OCI-LY1 (cell line): ENCODE data around the gene SIGLEC5.

ENCODE experiments used
- H2AFZ ChIP-seq: fragments of 200-600 bp; sonication (generic), shearing (Covaris generic); 2 replicates; pipeline ENCODE4 v1.6.0; 2014; ENCODE audit warnings: antibody characterized with exemption, mild to moderate bottlenecking, low read length
- H3F3A ChIP-seq: fragments of 200-600 bp; sonication (generic), shearing (Covaris generic); 2 replicates; pipeline ENCODE4 v1.6.0; 2014; ENCODE audit warnings: mild to moderate bottlenecking, antibody characterized with exemption, low read length, moderate library complexity; ENCODE audit not compliant: insufficient read depth
- H3K27ac ChIP-seq: fragments of 200-600 bp; sonication (generic); 2 replicates; pipeline ENCODE4 v1.5.1; 2014; ENCODE audit warnings: low read length, mixed run types, mild to moderate bottlenecking, low read depth; ENCODE audit not compliant: poor library complexity, severe bottlenecking
- H3K27me3 ChIP-seq: fragments of 200-600 bp; sonication (generic); 2 replicates; pipeline ENCODE4 v1.6.0; 2014; ENCODE audit warnings: antibody characterized with exemption, mild to moderate bottlenecking, low read length, moderate library complexity; ENCODE audit not compliant: insufficient read depth
- H3K36me3 ChIP-seq: fragments of 200-600 bp; sonication (generic); 2 replicates; pipeline ENCODE4 v1.6.1; 2014; ENCODE audit warnings: mild to moderate bottlenecking, antibody characterized with exemption, low read length, moderate library complexity, mixed read lengths; ENCODE audit not compliant: insufficient read depth
- H3K4me1 ChIP-seq: fragments of 200-600 bp; sonication (generic); 2 replicates; pipeline ENCODE4 v1.5.1; 2014; ENCODE audit warnings: mild to moderate bottlenecking, low read length, moderate library complexity; ENCODE audit not compliant: insufficient read depth, severe bottlenecking
- H3K4me2 ChIP-seq: fragments of 200-600 bp; sonication (generic), shearing (Covaris generic); 2 replicates; pipeline ENCODE4 v1.6.1; 2014; ENCODE audit warnings: low read length
- H3K4me3 ChIP-seq: fragments of 200-600 bp; sonication (generic); 2 replicates; pipeline ENCODE4 v1.5.1; 2014; ENCODE audit warnings: low read length, low read depth, mild to moderate bottlenecking, mixed read lengths; ENCODE audit not compliant: poor library complexity, severe bottlenecking
- H3K79me2 ChIP-seq: fragments of 200-600 bp; shearing (Covaris generic); 2 replicates; pipeline ENCODE4 v1.6.1; 2016; ENCODE audit warnings: mixed run types, low read length, mixed read lengths; ENCODE audit not compliant: insufficient read depth
- H3K9ac ChIP-seq: fragments of 200-600 bp; sonication (generic), shearing (Covaris generic); 2 replicates; pipeline ENCODE4 v1.6.1; 2014; ENCODE audit warnings: mild to moderate bottlenecking, low read length, mixed read lengths
- H3K9me2 ChIP-seq: fragments of 200-600 bp; sonication (generic), shearing (Covaris generic); 2 replicates; pipeline ENCODE4 v1.6.1; 2014; ENCODE audit warnings: low read depth, mild to moderate bottlenecking, low read length, mixed read lengths
- H3K9me3 ChIP-seq: fragments of 200-600 bp; shearing (Covaris generic); 2 replicates; pipeline ENCODE4 v1.6.1; 2014; ENCODE audit warnings: low read length, mixed read lengths
- H4K20me1 ChIP-seq: fragments of 200-600 bp; sonication (generic), shearing (Covaris generic); 2 replicates; pipeline ENCODE4 v1.6.0; 2016; ENCODE audit warnings: mild to moderate bottlenecking, low read length; ENCODE audit not compliant: insufficient read depth
- CTCF ChIP-seq: fragments of 200-600 bp; sonication (generic), shearing (Covaris generic); IDR thresholded peaks from 2 replicates; pipeline ENCODE4 v1.5.1; 2017; ENCODE audit warnings: mild to moderate bottlenecking, antibody characterized with exemption, low read length, moderate library complexity, mixed read lengths
- EZH2 ChIP-seq: fragments of 200-600 bp; sonication (generic), shearing (Covaris generic); IDR thresholded peaks from 2 replicates; pipeline ENCODE4 v1.8.0; 2017; ENCODE audit warnings: borderline replicate concordance, mixed run types, mild to moderate bottlenecking, antibody characterized with exemption, low read length, moderate library complexity, mixed read lengths

SIGLEC5 gene

GRCh38 chr19:51621178-51621577 lies 9.0 kb downstream of the SIGLEC5 start:
- H3K9me3 ChIP-seq, result no peaks in the 10 kb centered on the region
- no peaks in the 10 kb centered on the region for H3K79me2 ChIP-seq
- H3K27me3 ChIP-seq, result no peaks in the 10 kb centered on the region
- no peak overlapping the region for H3K27ac ChIP-seq
- no peak overlapping the region for H3K4me3 ChIP-seq
- H3K9me2 ChIP-seq, result no peaks in the 10 kb centered on the region
- H3K36me3 ChIP-seq, result no peaks in the 10 kb centered on the region
- TF ChIP-seq CTCF, result no peak
- no peak for TF ChIP-seq EZH2
- H3K4me2 ChIP-seq, result no peak overlapping the region
- no peaks in the 10 kb centered on the region for H3F3A ChIP-seq
- H3K4me1 ChIP-seq, result no peaks in the 10 kb centered on the region
- no peak overlapping the region for H3K9ac ChIP-seq
- no peak overlapping the region for H2AFZ ChIP-seq
- H4K20me1 ChIP-seq, result no peaks in the 10 kb centered on the region

GRCh38 chr19:51615991-51616390 lies 14.2 kb downstream of the SIGLEC5 start:
- H3K4me3 ChIP-seq, result no peak overlapping the region
- no peaks in the 10 kb centered on the region for H3K36me3 ChIP-seq
- TF ChIP-seq EZH2 (no peak), CTCF (no peak)
- no peak overlapping the region for H3K27ac ChIP-seq
- no peak overlapping the region for H3K9ac ChIP-seq
- 0 out of 2 replicates have a peak, but pooled peaks cover 4% of the 10 kb centered on the region for H3K9me3 ChIP-seq
- H3K9me2 ChIP-seq, result no peaks in the 10 kb centered on the region
- H3F3A ChIP-seq, result no peaks in the 10 kb centered on the region
- no peaks in the 10 kb centered on the region for H3K27me3 ChIP-seq
- H3K79me2 ChIP-seq, result no peaks in the 10 kb centered on the region
- H3K4me2 ChIP-seq, result no peak overlapping the region
- H2AFZ ChIP-seq, result no peak overlapping the region
- no peaks in the 10 kb centered on the region for H4K20me1 ChIP-seq
- no peaks in the 10 kb centered on the region for H3K4me1 ChIP-seq

- Histone ChIP-seq H3K36me3 (no peaks in the 10 kb centered on the region; the same call in 1 of the 2 replicates), H4K20me1 (no peaks in the 10 kb centered on the region), H3K27ac (no peak overlapping the region), H3K4me1 (no peaks in the 10 kb centered on the region), H3K9ac (no peak overlapping the region), H3K79me2 (no peaks in the 10 kb centered on the region), H2AFZ (no peak overlapping the region), H3F3A (no peaks in the 10 kb centered on the region), H3K27me3 (no peaks in the 10 kb centered on the region), H3K4me2 (no peak overlapping the region), H3K4me3 (no peak overlapping the region), H3K9me2 (no peaks in the 10 kb centered on the region), H3K9me3 (0 out of 2 replicates have a peak, but pooled peaks cover 4% of the 10 kb centered on the region)
- TF ChIP-seq CTCF, result no peak
- TF ChIP-seq EZH2, result no peak
Measured at GRCh38 chr19:51614789-51615188, 15.4 kb downstream of the SIGLEC5 start.
